ENCODE measurements around the gene WDR17.

WDR17 gene

GRCh38 chr4:176193938-176194337 is 128.3 kb downstream of the WDR17 start:
- no peak overlapping the region for H2AFZ ChIP-seq (ENCODE audit: insufficient read depth, low read length, poor library complexity)
- no peak overlapping the region for H3K4ac ChIP-seq (ENCODE audit: low read depth, low read length)
- no peak overlapping the region for H2AK5ac ChIP-seq (ENCODE audit: low read length)
- no peaks in the 10 kb centered on the region for H3K36me3 ChIP-seq (ENCODE audit: control insufficient read depth in 1 of 2, insufficient read depth in 2 of 2, low read length in 2 of 2)
- no peak overlapping the region for H4K91ac ChIP-seq (ENCODE audit: low read depth, low read length)
- H3K4me2 ChIP-seq (ENCODE audit: low read length): no peak overlapping the region
- H4K12ac ChIP-seq (ENCODE audit: low read depth, low read length): no peak overlapping the region
- no peak overlapping the region for H3K14ac ChIP-seq (ENCODE audit: low read length)
- H3K27ac ChIP-seq (ENCODE audit: low read depth, low read length): no peak overlapping the region
- no peak overlapping the region for H2BK12ac ChIP-seq (ENCODE audit: low read length)
- H2BK5ac ChIP-seq (ENCODE audit: low read depth, low read length, poor library complexity): no peak overlapping the region
- no peaks in the 10 kb centered on the region for H3K4me1 ChIP-seq (ENCODE audit: control insufficient read depth in 1 of 2, insufficient read depth in 2 of 2, low read length in 2 of 2)
- no peaks in the 10 kb centered on the region for H3K79me2 ChIP-seq (ENCODE audit: control insufficient read depth, insufficient read depth, low read length, poor library complexity)
- no peak overlapping the region for H4K8ac ChIP-seq (ENCODE audit: low read depth, low read length)
- no peaks in the 10 kb centered on the region for H3K79me1 ChIP-seq (ENCODE audit: low read length)
- H3K23ac ChIP-seq (ENCODE audit: low read length): no peak overlapping the region
- no peak overlapping the region for H2BK120ac ChIP-seq (ENCODE audit: insufficient read depth, low read length, poor library complexity)
- no peaks in the 10 kb centered on the region for H3K9me3 ChIP-seq (ENCODE audit: insufficient read depth, low read depth, low read length)
- no peaks in the 10 kb centered on the region for H3K27me3 ChIP-seq (ENCODE audit: insufficient read depth, low read length)
- DNase-seq: peak in 1 of 2 donors; percentile 29
- no peak overlapping the region for H3K9ac ChIP-seq (ENCODE audit: low read length)
- H3K18ac ChIP-seq (ENCODE audit: low read length): no peak overlapping the region
- no peak overlapping the region for H3K4me3 ChIP-seq (ENCODE audit: low read depth, low read length)
- no CpG with 5 or more reads among the region's 3 CpGs for WGBS (ENCODE audit: extremely low coverage, insufficient coverage, insufficient read length)

GRCh38 chr4:176195184-176195978 is 129.7 kb downstream of the WDR17 start, which contains the start of gene SPATA4:
Gene SPATA4 (minus strand): TSS chr4:176195585. CDS start chr4:176195562, 23 bp downstream.
- no peaks in the 10 kb centered on the region for H3K27me3 ChIP-seq (ENCODE audit: insufficient read depth, low read length)
- WGBS (ENCODE audit: extremely low coverage, insufficient coverage, insufficient read length): no CpG with 5 or more reads among the region's 45 CpGs
- peak within 1 kb of the TSS; percentile 75 for H2AFZ ChIP-seq (ENCODE audit: insufficient read depth, low read length, poor library complexity)
- H3K23ac ChIP-seq (ENCODE audit: low read length): no peak within 1 kb of the TSS
- H2BK12ac ChIP-seq (ENCODE audit: low read length): no peak within 1 kb of the TSS
- no peaks in the 10 kb centered on the region for H3K4me1 ChIP-seq (ENCODE audit: control insufficient read depth in 1 of 2, insufficient read depth in 2 of 2, low read length in 2 of 2)
- H2BK120ac ChIP-seq (ENCODE audit: insufficient read depth, low read length, poor library complexity): no peak within 1 kb of the TSS
- H4K8ac ChIP-seq (ENCODE audit: low read depth, low read length): peak within 1 kb of the TSS; percentile 94
- H4K91ac ChIP-seq (ENCODE audit: low read depth, low read length): peak within 1 kb of the TSS; percentile 29
- H3K9me3 ChIP-seq (ENCODE audit: insufficient read depth, low read depth, low read length): peaks cover 2% of the 10 kb centered on the region
- no peaks in the 10 kb centered on the region for H3K79me1 ChIP-seq (ENCODE audit: low read length)
- no peak within 1 kb of the TSS for H3K4ac ChIP-seq (ENCODE audit: low read depth, low read length)
- peak; percentile 95 to 96 for DNase-seq
- peak within 1 kb of the TSS; percentile 0 for H3K9ac ChIP-seq (ENCODE audit: low read length)
- no peak within 1 kb of the TSS for H3K14ac ChIP-seq (ENCODE audit: low read length)
- no peaks in the 10 kb centered on the region for H3K79me2 ChIP-seq (ENCODE audit: control insufficient read depth, insufficient read depth, low read length, poor library complexity)
- H3K27ac ChIP-seq (ENCODE audit: low read depth, low read length): no peak within 1 kb of the TSS
- H4K12ac ChIP-seq (ENCODE audit: low read depth, low read length): peak within 1 kb of the TSS; percentile 63
- H3K4me2 ChIP-seq (ENCODE audit: low read length): peak within 1 kb of the TSS; percentile 71
- peak within 1 kb of the TSS; percentile 74 for H3K4me3 ChIP-seq (ENCODE audit: low read depth, low read length)
- no peak within 1 kb of the TSS for H2BK5ac ChIP-seq (ENCODE audit: low read depth, low read length, poor library complexity)
- no peak within 1 kb of the TSS for H3K18ac ChIP-seq (ENCODE audit: low read length)
- H2AK5ac ChIP-seq (ENCODE audit: low read length): no peak within 1 kb of the TSS
- no peaks in the 10 kb centered on the region for H3K36me3 ChIP-seq (ENCODE audit: control insufficient read depth in 1 of 2, insufficient read depth in 2 of 2, low read length in 2 of 2)

- Histone ChIP-seq H3K18ac (ENCODE audit: low read length) (no peak overlapping the region), H2BK5ac (ENCODE audit: low read depth, low read length, poor library complexity) (no peak overlapping the region)
These were observed 132.8 kb downstream of the WDR17 start for GRCh38 chr4:176198316-176198903.

GRCh38 chr4:176205299-176205698 is 139.7 kb downstream of the WDR17 start:
- H2BK5ac ChIP-seq (ENCODE audit: low read depth, low read length, poor library complexity): no peak overlapping the region
- H3K18ac ChIP-seq (ENCODE audit: low read length): no peak overlapping the region
- no peak for DNase-seq
- no peak overlapping the region for H4K91ac ChIP-seq (ENCODE audit: low read depth, low read length)
- WGBS (ENCODE audit: extremely low coverage, insufficient coverage, insufficient read length): no CpG with 5 or more reads among the region's 4 CpGs
- H3K4me1 ChIP-seq (ENCODE audit: control insufficient read depth in 1 of 2, insufficient read depth in 2 of 2, low read length in 2 of 2): no peaks in the 10 kb centered on the region
- peaks cover under 1% of the 10 kb centered on the region for H3K9me3 ChIP-seq (ENCODE audit: insufficient read depth, low read depth, low read length)
- no peak overlapping the region for H3K14ac ChIP-seq (ENCODE audit: low read length)
- no peak overlapping the region for H3K9ac ChIP-seq (ENCODE audit: low read length)
- H2AFZ ChIP-seq (ENCODE audit: insufficient read depth, low read length, poor library complexity): no peak overlapping the region
- H3K23ac ChIP-seq (ENCODE audit: low read length): no peak overlapping the region
- no peak overlapping the region for H3K4me2 ChIP-seq (ENCODE audit: low read length)
- H4K12ac ChIP-seq (ENCODE audit: low read depth, low read length): no peak overlapping the region
- H2BK12ac ChIP-seq (ENCODE audit: low read length): no peak overlapping the region
- H3K36me3 ChIP-seq (ENCODE audit: control insufficient read depth in 1 of 2, insufficient read depth in 2 of 2, low read length in 2 of 2): no peaks in the 10 kb centered on the region
- H4K8ac ChIP-seq (ENCODE audit: low read depth, low read length): no peak overlapping the region
- H3K79me1 ChIP-seq (ENCODE audit: low read length): no peaks in the 10 kb centered on the region
- no peaks in the 10 kb centered on the region for H3K79me2 ChIP-seq (ENCODE audit: control insufficient read depth, insufficient read depth, low read length, poor library complexity)
- H2AK5ac ChIP-seq (ENCODE audit: low read length): no peak overlapping the region
- no peak overlapping the region for H2BK120ac ChIP-seq (ENCODE audit: insufficient read depth, low read length, poor library complexity)
- no peak overlapping the region for H3K27ac ChIP-seq (ENCODE audit: low read depth, low read length)
- no peak overlapping the region for H3K4ac ChIP-seq (ENCODE audit: low read depth, low read length)
- no peaks in the 10 kb centered on the region for H3K27me3 ChIP-seq (ENCODE audit: insufficient read depth, low read length)
- no peak overlapping the region for H3K4me3 ChIP-seq (ENCODE audit: low read depth, low read length)

More at GRCh38 chr4:176198316-176198903, 132.8 kb downstream of the WDR17 start:
- Histone ChIP-seq H3K23ac (ENCODE audit: low read length) (no peak overlapping the region), H4K8ac (ENCODE audit: low read depth, low read length) (no peak overlapping the region), H2BK12ac (ENCODE audit: low read length) (no peak overlapping the region), H2AK5ac (ENCODE audit: low read length) (no peak overlapping the region), H3K4me1 (ENCODE audit: control insufficient read depth in 1 of 2, insufficient read depth in 2 of 2, low read length in 2 of 2) (no peaks in the 10 kb centered on the region), H3K4ac (ENCODE audit: low read depth, low read length) (no peak overlapping the region), H3K79me2 (ENCODE audit: control insufficient read depth, insufficient read depth, low read length, poor library complexity) (no peaks in the 10 kb centered on the region), H3K4me2 (ENCODE audit: low read length) (no peak overlapping the region), H4K12ac (ENCODE audit: low read depth, low read length) (no peak overlapping the region), H4K91ac (ENCODE audit: low read depth, low read length) (no peak overlapping the region), H3K14ac (ENCODE audit: low read length) (no peak overlapping the region), H3K9ac (ENCODE audit: low read length) (no peak overlapping the region), H3K27me3 (ENCODE audit: insufficient read depth, low read length) (no peaks in the 10 kb centered on the region), H3K36me3 (ENCODE audit: control insufficient read depth in 1 of 2, insufficient read depth in 2 of 2, low read length in 2 of 2) (no peaks in the 10 kb centered on the region), H3K4me3 (ENCODE audit: low read depth, low read length) (no peak overlapping the region), H2AFZ (ENCODE audit: insufficient read depth, low read length, poor library complexity) (no peak overlapping the region), H3K27ac (ENCODE audit: low read depth, low read length) (no peak overlapping the region), H2BK120ac (ENCODE audit: insufficient read depth, low read length, poor library complexity) (no peak overlapping the region), H3K79me1 (ENCODE audit: low read length) (no peaks in the 10 kb centered on the region), H3K9me3 (ENCODE audit: insufficient read depth, low read depth, low read length) (peaks cover 2% of the 10 kb centered on the region)
- no peak for DNase-seq
- WGBS (ENCODE audit: extremely low coverage, insufficient coverage, insufficient read length): no CpG with 5 or more reads among the region's 8 CpGs
